HEK293T (cell line): ENCODE data around the gene USP44.

Source experiments
- BHLHE40 ChIP-seq: fragments of 450-650 bp; IDR thresholded peaks from 2 replicates; pipeline ENCODE4 v1.6.1; 2016; ENCODE audit warnings: mild to moderate bottlenecking, moderate library complexity, borderline replicate concordance
- FOXK2 ChIP-seq: fragments of 450-650 bp; IDR thresholded peaks from 2 replicates; pipeline ENCODE4 v1.6.1; 2016; ENCODE audit warnings: mild to moderate bottlenecking
- SUZ12 ChIP-seq: fragments of 450-650 bp; IDR thresholded peaks from 2 replicates; pipeline ENCODE4 v1.6.1; 2016; ENCODE audit warnings: mild to moderate bottlenecking
- TARDBP ChIP-seq: fragments of 450-650 bp; IDR thresholded peaks from 2 replicates; pipeline ENCODE4 v1.6.1; 2016

DNA sequence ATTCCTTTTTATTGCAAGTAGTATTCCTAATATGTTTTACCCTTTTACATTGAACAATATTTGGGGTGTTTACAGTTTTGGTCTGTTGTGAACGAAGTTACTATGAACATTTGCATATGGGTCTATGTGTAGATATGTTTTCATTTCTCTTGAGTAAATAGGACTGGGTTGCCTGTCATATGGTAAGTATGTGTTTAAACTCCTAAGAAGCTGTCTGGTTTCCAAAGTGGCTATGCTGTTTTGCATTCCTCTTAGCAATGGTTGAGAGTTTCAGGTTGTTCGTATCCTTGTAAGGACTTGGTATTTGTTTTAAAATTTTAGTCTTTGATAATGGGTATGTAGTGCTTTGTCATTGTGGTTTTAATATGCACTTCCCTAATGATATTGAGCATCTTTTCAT lies 71.0 kb downstream of the USP44 start:
- TF ChIP-seq BHLHE40 (no peak), TARDBP (no peak), SUZ12 (no peak), FOXK2 (no peak)
